SJCRH30 (cell line): ENCODE data around the gene FGF21. TPM values are rescaled to one million over a fixed set of nuclear protein-coding genes. Genes with fewer than 3 reads are reported as not detected.

Experiments used
- DNase-seq, 2 experiments: peaks; one replicate each; pipeline ENCODE4 v3.0.0-alpha.2; 2015 to 2020
- H3K27ac ChIP-seq: fragments of 250-450 bp; sonication (Bioruptor Pico); 2 replicates; pipeline ENCODE4 v1.5.1; 2020; ENCODE audit warnings: mild to moderate bottlenecking, moderate library complexity
- H3K27me3 ChIP-seq: fragments of 250-450 bp; sonication (Bioruptor Pico); 2 replicates; pipeline ENCODE4 v1.5.1; 2020; ENCODE audit warnings: mild to moderate bottlenecking, moderate library complexity
- H3K36me3 ChIP-seq: fragments of 250-450 bp; sonication (Bioruptor Pico); 2 replicates; pipeline ENCODE4 v1.5.1; 2020; ENCODE audit warnings: mild to moderate bottlenecking, moderate library complexity
- H3K4me1 ChIP-seq: fragments of 250-450 bp; sonication (Bioruptor Pico); 2 replicates; pipeline ENCODE4 v1.5.1; 2020; ENCODE audit warnings: mild to moderate bottlenecking, moderate library complexity
- H3K4me3 ChIP-seq: fragments of 250-450 bp; sonication (Bioruptor Pico); 2 replicates; pipeline ENCODE4 v1.5.1; 2020; ENCODE audit warnings: mild to moderate bottlenecking, moderate library complexity
- H3K9me3 ChIP-seq: fragments of 250-450 bp; sonication (Bioruptor Pico); replicated peaks from 2 replicates; pipeline ENCODE4 v1.5.1; 2020; ENCODE audit warnings: mild to moderate bottlenecking, moderate library complexity
- total RNA-seq: library from RNA; depleted of rRNA; stranded (reverse); fragments of >200 nt; shearing (Covaris generic); gene quantifications from 2 replicates; pipeline ENCODE4 v1.2.3, GENCODE V29; 2014

The FGF21 gene
- total RNA-seq, 1 experiment from 2014 or later, result not detected

GRCh38 chr19:48720613-48721296, 34.6 kb upstream of the FGF21 start:
- Histone ChIP-seq H3K4me3 (peak overlapping the region; percentile 68), H3K4me1 (peaks cover 6% of the 10 kb centered on the region), H3K9me3 (no peaks in the 10 kb centered on the region), H3K27ac (peak overlapping the region; percentile 97), H3K36me3 (peaks cover 3% of the 10 kb centered on the region; the same call in 1 of the 2 replicates), H3K27me3 (no peaks in the 10 kb centered on the region)
- peak; percentile 99 for DNase-seq

- no peak for DNase-seq
- H3K27me3 ChIP-seq, result no peaks in the 10 kb centered on the region
- H3K9me3 ChIP-seq, result no peaks in the 10 kb centered on the region
- H3K27ac ChIP-seq, result no peak overlapping the region
- H3K4me1 ChIP-seq, result peaks cover 6% of the 10 kb centered on the region
- H3K4me3 ChIP-seq, result no peak overlapping the region
- no peaks in the 10 kb centered on the region for H3K36me3 ChIP-seq
These were observed 33.1 kb upstream of the FGF21 start for GRCh38 chr19:48722196-48722708.

- Histone ChIP-seq H3K4me3 (peak overlapping the region; percentile 36), H3K4me1 (peaks cover 6% of the 10 kb centered on the region), H3K36me3 (no peaks in the 10 kb centered on the region), H3K27ac (peak overlapping the region; percentile 72), H3K9me3 (no peaks in the 10 kb centered on the region), H3K27me3 (no peaks in the 10 kb centered on the region)
- DNase-seq, result peak; percentile 91 to 97
These were observed 30.2 kb upstream of the FGF21 start for GRCh38 chr19:48724796-48725753.

- Histone ChIP-seq H3K27ac (no peak overlapping the region), H3K9me3 (no peaks in the 10 kb centered on the region), H3K36me3 (no peaks in the 10 kb centered on the region), H3K4me1 (peaks cover 6% of the 10 kb centered on the region), H3K4me3 (no peak overlapping the region), H3K27me3 (no peaks in the 10 kb centered on the region)
- no peak for DNase-seq
These were observed 28.8 kb upstream of the FGF21 start for GRCh38 chr19:48726556-48726955.

GRCh38 chr19:48728911-48729664, 26.2 kb upstream of the FGF21 start:
- Histone ChIP-seq H3K4me1 (peaks cover 6% of the 10 kb centered on the region), H3K36me3 (no peaks in the 10 kb centered on the region), H3K9me3 (no peaks in the 10 kb centered on the region), H3K27me3 (no peaks in the 10 kb centered on the region), H3K27ac (no peak overlapping the region), H3K4me3 (no peak overlapping the region)
- no peak for DNase-seq

GRCh38 chr19:48731452-48731851, 23.9 kb upstream of the FGF21 start:
- Histone ChIP-seq H3K9me3 (no peaks in the 10 kb centered on the region), H3K4me3 (no peak overlapping the region), H3K36me3 (no peaks in the 10 kb centered on the region), H3K4me1 (no peaks in the 10 kb centered on the region), H3K27ac (no peak overlapping the region), H3K27me3 (no peaks in the 10 kb centered on the region)
- no peak for DNase-seq

- Histone ChIP-seq H3K4me3 (no peak overlapping the region), H3K27me3 (no peaks in the 10 kb centered on the region)
- DNase-seq, result no peak
These were observed 20.7 kb upstream of the FGF21 start for GRCh38 chr19:48734625-48735024.

GRCh38 chr19:48735031-48735615, 20.2 kb upstream of the FGF21 start:
- no peaks in the 10 kb centered on the region for H3K27me3 ChIP-seq
- H3K4me1 ChIP-seq, result peaks cover 5% of the 10 kb centered on the region; the same call in 1 of the 2 replicates
- H3K27ac ChIP-seq, result no peak overlapping the region
- H3K4me3 ChIP-seq, result no peak overlapping the region
- no peaks in the 10 kb centered on the region for H3K9me3 ChIP-seq
- H3K36me3 ChIP-seq, result no peaks in the 10 kb centered on the region
- no peak for DNase-seq

More at GRCh38 chr19:48734625-48735024, 20.7 kb upstream of the FGF21 start:
- H3K27ac ChIP-seq, result no peak overlapping the region
- no peaks in the 10 kb centered on the region for H3K9me3 ChIP-seq
- peaks cover 5% of the 10 kb centered on the region; the same call in 1 of the 2 replicates for H3K4me1 ChIP-seq
- no peaks in the 10 kb centered on the region for H3K36me3 ChIP-seq

GRCh38 chr19:48737360-48737998, 17.8 kb upstream of the FGF21 start:
- Histone ChIP-seq H3K27ac (no peak overlapping the region), H3K9me3 (no peaks in the 10 kb centered on the region), H3K27me3 (no peaks in the 10 kb centered on the region), H3K4me1 (peaks cover 5% of the 10 kb centered on the region; the same call in 1 of the 2 replicates), H3K36me3 (no peaks in the 10 kb centered on the region), H3K4me3 (no peak overlapping the region)
- peak; percentile 29 to 55 for DNase-seq

- H3K9me3 ChIP-seq, result no peaks in the 10 kb centered on the region
- DNase-seq, result peak; percentile 96 to 98
- H3K36me3 ChIP-seq, result no peaks in the 10 kb centered on the region
- H3K4me1 ChIP-seq, result peaks cover 5% of the 10 kb centered on the region; the same call in 1 of the 2 replicates
- H3K27me3 ChIP-seq, result no peaks in the 10 kb centered on the region
- H3K4me3 ChIP-seq, result peak overlapping the region; percentile 45
- no peak overlapping the region for H3K27ac ChIP-seq
These were observed 16.5 kb upstream of the FGF21 start for GRCh38 chr19:48738557-48739403.

GRCh38 chr19:48739404-48740163, 15.7 kb upstream of the FGF21 start:
- H3K9me3 ChIP-seq, result no peaks in the 10 kb centered on the region
- H3K4me3 ChIP-seq, result no peak overlapping the region
- H3K27me3 ChIP-seq, result no peaks in the 10 kb centered on the region
- no peaks in the 10 kb centered on the region for H3K36me3 ChIP-seq
- H3K27ac ChIP-seq, result no peak overlapping the region
- H3K4me1 ChIP-seq, result peaks cover 5% of the 10 kb centered on the region; the same call in 1 of the 2 replicates
- no peak for DNase-seq

- Histone ChIP-seq H3K4me3 (no peak within 1 kb of the TSS), H3K27ac (no peak within 1 kb of the TSS)
- DNase-seq, result no peak
These were observed 15.0 kb upstream of the FGF21 start, which contains the start of gene RASIP1 for GRCh38 chr19:48740164-48740972. RASIP1 (minus strand) TSS chr19:48740610; CDS start chr19:48740282, 328 bp downstream.

More at GRCh38 chr19:48740164-48740972, 15.0 kb upstream of the FGF21 start, which contains the start of gene RASIP1:
- H3K9me3 ChIP-seq, result no peaks in the 10 kb centered on the region
- H3K4me1 ChIP-seq, result peaks cover 5% of the 10 kb centered on the region; the same call in 1 of the 2 replicates
- H3K36me3 ChIP-seq, result no peaks in the 10 kb centered on the region
- no peaks in the 10 kb centered on the region for H3K27me3 ChIP-seq
